Gastroesophageal sphincter (tissue), 4 donors: ENCODE data around the gene LSMEM2. TPM values are rescaled to one million over a fixed set of nuclear protein-coding genes. Genes with fewer than 3 reads are reported as not detected.
A peak's percentile ranks its signal among the peaks of the same experiment; 100 is the strongest.

ENCODE experiments used
- ATAC-seq: fragments of 150-250 bp; one replicate; pipeline ENCODE4 v1.9.1; 2016; ENCODE audit warnings: mild to moderate bottlenecking, moderate library complexity
- H3K27ac ChIP-seq, 4 donors: fragments of 200-600 bp; sonication (generic) in 3 of 4; 1 replicate in 3 of 4; 2 replicates in 1 of 4; pipeline ENCODE4 v1.5.1; 2016 to 2019
- H3K27me3 ChIP-seq: fragments of 200-600 bp; sonication (generic); one replicate; pipeline ENCODE4 v1.5.1; 2019
- H3K36me3 ChIP-seq, 2 donors: fragments of 200-600 bp; sonication (generic); one replicate each; pipeline ENCODE4 v1.5.1; 2019; ENCODE audit warnings: control low read depth in 1 of 2
- H3K4me1 ChIP-seq, 3 donors: fragments of 200-600 bp; sonication (generic); 1 replicate in 2 of 3; 2 replicates in 1 of 3; pipeline ENCODE4 v1.5.1; 2016 to 2019; ENCODE audit warnings: control low read depth in 2 of 3
- H3K4me3 ChIP-seq, 2 donors: fragments of 200-600 bp; sonication (generic); one replicate each; pipeline ENCODE4 v1.5.1; 2019; ENCODE audit warnings: mild to moderate bottlenecking in 1 of 2, moderate library complexity in 1 of 2
- H3K9me3 ChIP-seq, 3 donors: fragments of 200-600 bp; sonication (generic); one replicate each; pipeline ENCODE4 v1.5.1; 2017 to 2019; ENCODE audit warnings: control low read depth in 2 of 3
- EP300 ChIP-seq: sonication (generic); formaldehyde crosslinking; IDR thresholded peaks from one replicate; pipeline ENCODE4 v1.6.1; 2017; ENCODE audit warnings: antibody characterized with exemption, mild to moderate bottlenecking
- POLR2A ChIP-seq, 2 donors: fragments of 450-650 bp; IDR thresholded peaks; one replicate each; pipeline ENCODE4 v1.6.1; 2017; ENCODE audit warnings: antibody characterized with exemption in 2 of 2, mild to moderate bottlenecking in 2 of 2, moderate library complexity in 1 of 2
- POLR2AphosphoS5 ChIP-seq: sonication (generic); formaldehyde crosslinking; IDR thresholded peaks from one replicate; pipeline ENCODE4 v1.6.1; 2017; ENCODE audit warnings: antibody characterized with exemption
- WGBS, 2 donors: methylation state at CpG; one replicate each; pipeline ENCODE4 v1.1.5; 2018; ENCODE audit warnings: low coverage in 1 of 2; 5-methylcytosine and 5-hydroxymethylcytosine counted together
- total RNA-seq, 4 donors: library from RNA; depleted of rRNA; stranded (reverse); fragments of >200 nt; gene quantifications; one replicate each; pipeline ENCODE4 v1.1.0, GENCODE V29; 2016
- TF ChIP-seq, protein P1 (sequence below), 4 experiments: fragments of 200-600 bp in 2 of 4; fragments of 450-650 bp in 2 of 4; sonication (generic) in 1 of 4; IDR thresholded peaks; one replicate each; pipeline ENCODE4 v1.5.1; 2017 to 2019; ENCODE audit warnings: antibody characterized with exemption in 4 of 4, mild to moderate bottlenecking in 2 of 4, moderate library complexity in 2 of 4

The LSMEM2 gene
- total RNA-seq, 4 donors from 2014 or later = not detected

DNA sequence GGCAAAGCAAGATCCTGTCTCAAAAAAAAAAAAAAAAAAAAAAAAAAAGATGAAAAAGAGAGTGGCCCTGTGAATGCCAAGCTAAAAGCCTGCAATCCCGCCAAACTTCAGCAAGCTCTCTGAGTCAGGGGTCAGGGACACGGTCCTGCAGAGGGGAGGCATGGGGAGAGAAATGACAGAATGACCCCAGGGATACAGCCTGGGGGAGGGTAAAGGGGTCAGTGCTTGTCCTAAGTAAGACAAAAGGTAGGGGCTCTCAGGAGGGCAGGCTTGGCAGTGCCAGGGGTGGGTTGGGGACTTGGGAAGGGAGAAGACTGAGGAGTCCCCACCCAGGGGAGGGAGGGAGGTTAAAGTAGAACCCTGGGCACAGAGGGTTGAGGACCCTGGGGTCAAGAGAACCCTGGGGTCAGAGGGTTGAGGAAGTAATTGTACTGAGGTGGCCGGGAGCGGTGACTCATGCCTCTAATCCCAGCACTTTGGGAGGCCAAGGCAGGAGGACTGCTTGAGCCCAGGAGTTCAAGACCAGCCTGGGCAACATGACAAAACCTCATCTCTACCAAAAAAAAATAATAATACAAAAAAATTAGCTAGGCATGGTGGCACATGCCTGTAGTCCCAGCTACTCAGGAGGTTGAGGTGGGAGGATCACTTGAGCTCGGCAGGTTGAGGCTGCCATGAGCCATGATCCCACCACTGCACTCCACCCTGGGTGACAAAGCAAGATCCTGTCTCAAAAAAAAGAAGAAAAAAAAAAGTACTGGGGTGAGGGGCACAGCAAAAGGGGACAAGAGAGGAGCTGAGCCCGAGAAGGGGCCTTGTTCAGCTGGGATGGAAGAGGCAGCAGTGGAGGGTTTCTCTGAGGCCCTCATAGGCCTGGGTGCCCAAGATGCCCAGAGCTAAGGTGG, 15.2 kb upstream of the LSMEM2 start:
- Histone ChIP-seq H3K27me3 (no peaks in the 10 kb centered on the region), H3K4me1 (peaks cover 3 to 96% (median 52%) of the 10 kb centered on the region in 3 donors), H3K4me3 (no peak overlapping the region), H3K36me3 (peaks cover 0 to 3% of the 10 kb centered on the region in 2 donors), H3K9me3 (no peaks in the 10 kb centered on the region), H3K27ac (peak overlapping the region; percentile 95 to 100 (median 98))
- ATAC-seq = no peak
- WGBS, 2 donors = 24 to 64% methylated on average over 3 to 4 of the region's 6 CpGs
- TF ChIP-seq, protein P1, sequence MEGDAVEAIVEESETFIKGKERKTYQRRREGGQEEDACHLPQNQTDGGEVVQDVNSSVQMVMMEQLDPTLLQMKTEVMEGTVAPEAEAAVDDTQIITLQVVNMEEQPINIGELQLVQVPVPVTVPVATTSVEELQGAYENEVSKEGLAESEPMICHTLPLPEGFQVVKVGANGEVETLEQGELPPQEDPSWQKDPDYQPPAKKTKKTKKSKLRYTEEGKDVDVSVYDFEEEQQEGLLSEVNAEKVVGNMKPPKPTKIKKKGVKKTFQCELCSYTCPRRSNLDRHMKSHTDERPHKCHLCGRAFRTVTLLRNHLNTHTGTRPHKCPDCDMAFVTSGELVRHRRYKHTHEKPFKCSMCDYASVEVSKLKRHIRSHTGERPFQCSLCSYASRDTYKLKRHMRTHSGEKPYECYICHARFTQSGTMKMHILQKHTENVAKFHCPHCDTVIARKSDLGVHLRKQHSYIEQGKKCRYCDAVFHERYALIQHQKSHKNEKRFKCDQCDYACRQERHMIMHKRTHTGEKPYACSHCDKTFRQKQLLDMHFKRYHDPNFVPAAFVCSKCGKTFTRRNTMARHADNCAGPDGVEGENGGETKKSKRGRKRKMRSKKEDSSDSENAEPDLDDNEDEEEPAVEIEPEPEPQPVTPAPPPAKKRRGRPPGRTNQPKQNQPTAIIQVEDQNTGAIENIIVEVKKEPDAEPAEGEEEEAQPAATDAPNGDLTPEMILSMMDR (IDR thresholded peaks at IDR 0.05) = no peak
- TF ChIP-seq EP300 (no peak), POLR2AphosphoS5 (peak; percentile 19), POLR2A (IDR thresholded peaks at IDR 0.05) (no peak)

DNA sequence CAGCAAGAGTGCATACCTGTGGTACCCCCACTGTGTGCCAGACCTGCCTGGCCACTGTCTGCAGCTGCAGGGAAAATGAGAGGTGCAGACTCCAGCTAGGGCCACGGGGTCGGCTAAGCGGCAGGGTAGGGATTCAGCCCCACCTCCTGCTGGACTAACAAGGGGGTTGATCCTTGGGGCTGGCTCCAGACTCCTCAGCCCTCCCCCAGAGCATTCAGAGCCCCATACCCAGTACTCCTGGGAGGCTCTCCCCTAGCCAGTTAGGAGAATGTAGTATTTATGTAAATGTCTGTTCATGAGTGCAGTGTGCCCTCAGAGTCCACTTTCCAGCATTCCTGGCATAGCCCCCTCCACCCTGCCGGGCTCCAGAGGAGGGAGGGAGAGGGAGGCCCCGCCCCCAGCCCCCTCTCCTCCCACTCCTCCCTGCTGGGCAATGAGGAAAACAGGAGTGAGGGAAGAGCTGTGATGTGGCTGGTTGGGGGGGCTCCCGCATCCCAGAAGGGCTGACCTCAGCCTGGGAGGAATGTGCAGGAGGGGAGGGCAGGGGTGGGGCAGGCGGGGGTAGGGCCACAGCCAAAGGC, 14.4 kb upstream of the LSMEM2 start:
- TF ChIP-seq POLR2A (IDR thresholded peaks at IDR 0.05) (no peak), POLR2AphosphoS5 (peak; percentile 81), EP300 (no peak)
- TF ChIP-seq, protein P1 (IDR thresholded peaks at IDR 0.05) = peak in 2 of 4 experiments; percentile 10 to 13
- ATAC-seq = peak; percentile 77
- no peak overlapping the region for H3K4me3 ChIP-seq

DNA sequence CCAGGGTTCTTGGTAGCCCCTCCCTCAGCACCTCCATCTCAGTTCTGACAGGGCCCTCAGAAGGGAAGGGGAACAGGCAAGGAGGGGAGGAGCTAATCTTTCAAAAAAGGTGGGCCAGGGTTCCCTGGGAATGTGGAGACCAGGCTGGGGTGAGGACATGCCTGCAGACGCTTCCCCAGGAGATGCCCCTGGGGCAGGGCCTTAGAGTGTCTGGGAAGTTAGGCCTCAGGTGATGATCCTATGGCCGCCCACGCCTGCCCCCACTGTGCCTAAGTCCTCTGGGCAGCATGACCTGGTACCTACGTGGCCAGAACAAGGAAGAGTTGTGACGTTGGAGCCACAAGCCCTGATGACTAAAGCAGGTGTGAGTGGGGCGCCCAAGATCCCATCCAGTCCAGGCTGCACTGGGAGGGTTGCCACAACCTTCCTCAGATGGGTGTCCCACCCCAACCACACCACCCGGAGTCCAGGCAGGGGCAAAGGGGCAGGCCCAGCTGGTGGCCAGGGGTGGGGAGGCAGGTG, 13.9 kb upstream of the LSMEM2 start:
- TF ChIP-seq, protein P1 (IDR thresholded peaks at IDR 0.05) = no peak
- TF ChIP-seq POLR2AphosphoS5 = no peak
- no peak for TF ChIP-seq POLR2A (IDR thresholded peaks at IDR 0.05)
- TF ChIP-seq EP300 = no peak
- H3K27ac ChIP-seq = peak overlapping the region; percentile 95 to 100 (median 98)
- no peaks in the 10 kb centered on the region for H3K9me3 ChIP-seq
- no peaks in the 10 kb centered on the region for H3K27me3 ChIP-seq
- H3K36me3 ChIP-seq = no peaks in the 10 kb centered on the region
- H3K4me1 ChIP-seq = peaks cover 0 to 96% (median 53%) of the 10 kb centered on the region in 3 donors
- no CpG with 5 or more reads among the region's 7 CpGs for WGBS, 2 donors
- H3K4me3 ChIP-seq = peak overlapping the region in 1 of 2 donors; percentile 11
- peak; percentile 10 for ATAC-seq

More for the DNA sequence above, 14.4 kb upstream of the LSMEM2 start:
- Histone ChIP-seq H3K4me1 (peaks cover 3 to 96% (median 56%) of the 10 kb centered on the region in 3 donors), H3K27ac (peak overlapping the region; percentile 95 to 100 (median 98)), H3K27me3 (no peaks in the 10 kb centered on the region), H3K36me3 (no peaks in the 10 kb centered on the region), H3K9me3 (no peaks in the 10 kb centered on the region)
- WGBS, 2 donors = 27% methylated on average over 2 of the region's 7 CpGs; no CpG with 5 or more reads in 1 of the 2 donors

DNA sequence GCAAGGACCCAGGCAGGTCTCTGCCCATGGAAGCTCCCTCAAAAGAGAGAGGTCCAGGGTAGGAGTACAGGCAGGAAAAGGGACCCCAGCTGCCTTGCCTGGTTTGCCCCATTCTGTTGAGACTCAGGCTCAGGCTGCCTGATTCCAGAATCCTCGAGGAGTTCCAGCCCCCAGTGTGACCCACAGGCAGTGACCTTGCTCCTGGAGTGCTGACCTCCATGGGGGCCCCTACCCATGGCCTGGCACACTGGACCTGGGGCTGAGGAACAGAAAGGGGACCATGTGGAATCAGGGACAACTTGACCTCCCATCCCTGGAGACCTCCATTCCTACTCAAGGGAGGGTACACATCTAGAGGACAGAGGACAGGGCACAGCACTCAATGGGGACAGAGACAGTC, 13.3 kb upstream of the LSMEM2 start:
- H3K36me3 ChIP-seq = no peaks in the 10 kb centered on the region
- peak overlapping the region; percentile 95 to 100 (median 98) for H3K27ac ChIP-seq
- no peak for ATAC-seq
- TF ChIP-seq EP300 = no peak
- no peak for TF ChIP-seq POLR2AphosphoS5
- TF ChIP-seq, protein P1 (IDR thresholded peaks at IDR 0.05) = no peak
- TF ChIP-seq POLR2A (IDR thresholded peaks at IDR 0.05) = no peak
- H3K4me1 ChIP-seq = peaks cover 0 to 99% (median 51%) of the 10 kb centered on the region in 3 donors
- H3K27me3 ChIP-seq = no peaks in the 10 kb centered on the region
- WGBS, 2 donors = no CpG with 5 or more reads among the region's 1 CpG
- H3K9me3 ChIP-seq = no peaks in the 10 kb centered on the region
- H3K4me3 ChIP-seq = peak overlapping the region in 1 of 2 donors; percentile 11
